T-helper 17 cell (primary cell): ENCODE data around the gene REEP1. TPM values are rescaled to one million over a fixed set of nuclear protein-coding genes. Genes with fewer than 3 reads are reported as not detected.
"Not testable (repeated sequence)": the region's sequence is repeated elsewhere in the genome, so short reads cannot be mapped to it uniquely, and the experiment has no call there.

Experiments used
- ATAC-seq: fragments of 150-1000 bp; cut with Tn5 transposase; 2 replicates; pipeline ENCODE4 v1.10.0; 2021; ENCODE audit warnings: mild to moderate bottlenecking, moderate library complexity
- DNase-seq, 3 donors: peaks; one replicate each; pipeline versions ENCODE4 v3.0.0 to v3.0.0-alpha.2; 2020 to 2021
- H3K9me3 ChIP-seq: one replicate; pipeline ENCODE4 v1.7.0; 2013; ENCODE audit warnings: low read length, mild to moderate bottlenecking; ENCODE audit not compliant: control insufficient read depth, poor library complexity, severe bottlenecking
- H3K27ac Mint-ChIP-seq: one replicate; pipeline ENCODE4 v1.8.0; 2022; ENCODE audit warnings: mild to moderate bottlenecking, moderate library complexity, mixed read lengths
- H3K27me3 Mint-ChIP-seq: one replicate; pipeline ENCODE4 v1.8.0; 2022; ENCODE audit warnings: mixed read lengths
- H3K36me3 Mint-ChIP-seq: one replicate; pipeline ENCODE4 v1.8.0; 2022; ENCODE audit warnings: low read depth, mixed read lengths
- H3K4me1 Mint-ChIP-seq: one replicate; pipeline ENCODE4 v1.8.0; 2022; ENCODE audit warnings: mild to moderate bottlenecking, mixed read lengths
- H3K4me3 Mint-ChIP-seq: one replicate; pipeline ENCODE4 v1.8.0; 2022; ENCODE audit warnings: mild to moderate bottlenecking, moderate library complexity, mixed read lengths
- total RNA-seq, 4 donors: library from RNA in 2 of 4; stranded (reverse) in 2 of 4; gene quantifications; one replicate each; pipeline ENCODE4 v1.2.3 and lab custom pipeline; 2022 to 2026

Gene REEP1
- total RNA-seq, 2 donors from 2014 or later = 2.2 TPM; not detected in 1

- H3K27ac Mint-ChIP-seq = no peak overlapping the region
Observed at GRCh38 chr2:86211033-86211795, 126.2 kb downstream of the REEP1 start.

GRCh38 chr2:86204458-86204857 lies 133.0 kb downstream of the REEP1 start:
- Mint-ChIP-seq H3K4me3 (no peak overlapping the region), H3K27me3 (no peaks in the 10 kb centered on the region), H3K4me1 (peaks cover 22% of the 10 kb centered on the region), H3K36me3 (peaks cover 3% of the 10 kb centered on the region), H3K27ac (no peak overlapping the region)
- ATAC-seq = no peak
- no peak for DNase-seq
- no peaks in the 10 kb centered on the region for H3K9me3 ChIP-seq

More at GRCh38 chr2:86211033-86211795, 126.2 kb downstream of the REEP1 start:
- DNase-seq (no peak), ATAC-seq (no peak)
- no peaks in the 10 kb centered on the region for H3K9me3 ChIP-seq
- Mint-ChIP-seq H3K36me3 (peaks cover 4% of the 10 kb centered on the region), H3K4me1 (peaks cover 2% of the 10 kb centered on the region), H3K27me3 (no peaks in the 10 kb centered on the region), H3K4me3 (no peak overlapping the region)

- Mint-ChIP-seq H3K36me3 (peaks cover 4% of the 10 kb centered on the region), H3K27me3 (no peaks in the 10 kb centered on the region), H3K4me3 (no peak overlapping the region), H3K4me1 (peaks cover 25% of the 10 kb centered on the region), H3K27ac (no peak overlapping the region)
- ATAC-seq = no peak
- no peaks in the 10 kb centered on the region for H3K9me3 ChIP-seq
- DNase-seq = no peak
Observed at GRCh38 chr2:86203614-86204013, 133.8 kb downstream of the REEP1 start.

GRCh38 chr2:86202702-86203101 lies 134.7 kb downstream of the REEP1 start:
- Mint-ChIP-seq H3K36me3 (peaks cover 4% of the 10 kb centered on the region), H3K4me3 (no peak overlapping the region), H3K4me1 (peaks cover 25% of the 10 kb centered on the region), H3K27ac (no peak overlapping the region), H3K27me3 (no peaks in the 10 kb centered on the region)
- no peaks in the 10 kb centered on the region for H3K9me3 ChIP-seq
- ATAC-seq (no peak), DNase-seq (no peak)

GRCh38 chr2:86202336-86202692 lies 135.1 kb downstream of the REEP1 start:
- H3K27ac Mint-ChIP-seq = no peak overlapping the region
- H3K27me3 Mint-ChIP-seq = no peaks in the 10 kb centered on the region
- peak overlapping the region; percentile 19 for H3K4me3 Mint-ChIP-seq
- ATAC-seq (no peak), DNase-seq (no peak)
- no peaks in the 10 kb centered on the region for H3K9me3 ChIP-seq
- peaks cover 25% of the 10 kb centered on the region for H3K4me1 Mint-ChIP-seq
- H3K36me3 Mint-ChIP-seq = peaks cover 4% of the 10 kb centered on the region

- ATAC-seq = no peak
- no peaks in the 10 kb centered on the region for H3K27me3 Mint-ChIP-seq
- peak overlapping the region; percentile 19 for H3K4me3 Mint-ChIP-seq
- no peak for DNase-seq
- peaks cover 24% of the 10 kb centered on the region for H3K4me1 Mint-ChIP-seq
- H3K36me3 Mint-ChIP-seq = peaks cover 4% of the 10 kb centered on the region
- H3K9me3 ChIP-seq = no peaks in the 10 kb centered on the region
- H3K27ac Mint-ChIP-seq = no peak overlapping the region
Observed at GRCh38 chr2:86201671-86202335, 135.6 kb downstream of the REEP1 start.

GRCh38 chr2:86200564-86200963 lies 136.9 kb downstream of the REEP1 start:
- not testable (repeated sequence) for DNase-seq, H3K36me3 Mint-ChIP-seq, H3K27me3 Mint-ChIP-seq, ATAC-seq, H3K9me3 ChIP-seq
- H3K27ac Mint-ChIP-seq = peak overlapping the region; percentile 98
- H3K4me1 Mint-ChIP-seq = peaks cover 27% of the 10 kb centered on the region
- peak overlapping the region; percentile 45 for H3K4me3 Mint-ChIP-seq

- ATAC-seq = no peak
- no peak for DNase-seq
- peaks cover 30% of the 10 kb centered on the region for H3K4me1 Mint-ChIP-seq
Observed at GRCh38 chr2:86199834-86200177, 137.6 kb downstream of the REEP1 start.

GRCh38 chr2:86195808-86196387 lies 141.5 kb downstream of the REEP1 start:
- Mint-ChIP-seq H3K36me3 (peaks cover 2% of the 10 kb centered on the region), H3K4me1 (peaks cover 35% of the 10 kb centered on the region), H3K27me3 (no peaks in the 10 kb centered on the region), H3K4me3 (peak overlapping the region; percentile 97), H3K27ac (peak overlapping the region; percentile 97)
- H3K9me3 ChIP-seq = no peaks in the 10 kb centered on the region
- ATAC-seq (no peak), DNase-seq (no peak)

More at GRCh38 chr2:86199834-86200177, 137.6 kb downstream of the REEP1 start:
- Mint-ChIP-seq H3K4me3 (peak overlapping the region; percentile 100), H3K27ac (peak overlapping the region; percentile 98), H3K36me3 (peaks cover 4% of the 10 kb centered on the region), H3K27me3 (no peaks in the 10 kb centered on the region)
- no peaks in the 10 kb centered on the region for H3K9me3 ChIP-seq

GRCh38 chr2:86195055-86195807 lies 142.2 kb downstream of the REEP1 start, which contains the start of gene IMMT:
IMMT (minus strand) TSS chr2:86195462; CDS start chr2:86195382, 80 bp downstream.
- no peaks in the 10 kb centered on the region for H3K9me3 ChIP-seq
- peak; percentile 92 for ATAC-seq
- DNase-seq = peak; percentile 83 to 93 (median 88)
- H3K27me3 Mint-ChIP-seq = no peaks in the 10 kb centered on the region
- peak within 1 kb of the TSS; percentile 97 for H3K4me3 Mint-ChIP-seq
- peak within 1 kb of the TSS; percentile 97 for H3K27ac Mint-ChIP-seq
- H3K36me3 Mint-ChIP-seq = peaks cover 6% of the 10 kb centered on the region
- H3K4me1 Mint-ChIP-seq = peaks cover 37% of the 10 kb centered on the region

GRCh38 chr2:86194751-86195054 lies 142.7 kb downstream of the REEP1 start:
- ATAC-seq (no peak), DNase-seq (no peak)
- H3K27ac Mint-ChIP-seq = peak overlapping the region; percentile 97
- no peaks in the 10 kb centered on the region for H3K27me3 Mint-ChIP-seq
- H3K4me1 Mint-ChIP-seq = peaks cover 40% of the 10 kb centered on the region
- peaks cover 6% of the 10 kb centered on the region for H3K36me3 Mint-ChIP-seq
- no peaks in the 10 kb centered on the region for H3K9me3 ChIP-seq
- H3K4me3 Mint-ChIP-seq = peak overlapping the region; percentile 97

GRCh38 chr2:86193901-86194567 lies 143.4 kb downstream of the REEP1 start:
- Mint-ChIP-seq H3K27ac (peak overlapping the region; percentile 97), H3K27me3 (no peaks in the 10 kb centered on the region), H3K4me1 (peaks cover 40% of the 10 kb centered on the region), H3K4me3 (peak overlapping the region; percentile 97), H3K36me3 (peaks cover 3% of the 10 kb centered on the region)
- ATAC-seq = no peak
- DNase-seq = no peak
- no peaks in the 10 kb centered on the region for H3K9me3 ChIP-seq
